Effector CD4-positive, alpha-beta T cell (primary cell): ENCODE data around the gene CDH13.

ENCODE experiments used
- DNase-seq: peaks from one replicate; pipeline ENCODE4 v3.0.0-alpha.2; 2020

CDH13 gene

GRCh38 chr16:83270061-83270460 lies 643.3 kb downstream of the CDH13 start:
- DNase-seq: no peak

DNA sequence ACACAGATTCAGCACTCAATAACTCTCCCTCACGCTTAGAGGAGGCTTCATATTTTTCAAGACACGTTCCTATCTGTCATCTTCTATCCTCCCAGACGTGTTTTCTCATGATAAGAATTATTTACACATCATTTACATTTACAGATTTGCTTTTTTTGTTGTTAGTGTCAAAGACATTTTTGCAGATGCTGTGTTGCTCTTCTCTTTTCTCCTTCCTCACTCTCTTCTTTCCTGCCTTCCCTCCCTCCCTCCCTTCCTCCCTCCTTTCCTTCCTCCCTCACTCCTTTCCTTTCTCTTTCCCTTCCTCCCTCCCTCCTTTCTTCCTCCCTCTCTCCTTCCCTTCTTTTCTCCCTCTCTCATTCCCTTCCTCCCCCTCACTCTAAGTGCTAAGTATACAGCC lies 643.9 kb downstream of the CDH13 start:
- no peak for DNase-seq

DNA sequence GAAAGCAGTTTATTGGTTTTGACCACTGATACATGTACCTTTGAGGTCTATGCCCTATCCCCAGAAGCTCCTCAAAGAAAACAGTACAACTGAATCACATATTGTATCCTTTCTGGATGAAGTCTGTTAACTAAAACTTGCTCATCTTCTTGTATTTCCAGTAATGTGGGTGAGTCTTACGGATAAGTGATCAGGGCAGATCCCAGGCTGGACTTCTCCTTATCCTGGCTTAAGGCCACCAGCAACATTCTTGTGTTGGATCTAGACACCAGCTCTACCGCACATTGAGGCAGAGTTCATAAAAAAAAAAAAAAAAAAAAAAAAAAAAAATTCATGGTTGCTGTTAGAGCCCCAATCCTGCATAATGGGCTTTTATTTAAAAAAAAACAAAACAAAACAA lies 644.4 kb downstream of the CDH13 start:
- no peak for DNase-seq

GRCh38 chr16:83271970-83272575 lies 645.3 kb downstream of the CDH13 start:
- DNase-seq: no peak

GRCh38 chr16:83272843-83273242 lies 646.1 kb downstream of the CDH13 start:
- no peak for DNase-seq

- DNase-seq: no peak
These were observed 646.9 kb downstream of the CDH13 start for GRCh38 chr16:83273504-83274173.

DNA sequence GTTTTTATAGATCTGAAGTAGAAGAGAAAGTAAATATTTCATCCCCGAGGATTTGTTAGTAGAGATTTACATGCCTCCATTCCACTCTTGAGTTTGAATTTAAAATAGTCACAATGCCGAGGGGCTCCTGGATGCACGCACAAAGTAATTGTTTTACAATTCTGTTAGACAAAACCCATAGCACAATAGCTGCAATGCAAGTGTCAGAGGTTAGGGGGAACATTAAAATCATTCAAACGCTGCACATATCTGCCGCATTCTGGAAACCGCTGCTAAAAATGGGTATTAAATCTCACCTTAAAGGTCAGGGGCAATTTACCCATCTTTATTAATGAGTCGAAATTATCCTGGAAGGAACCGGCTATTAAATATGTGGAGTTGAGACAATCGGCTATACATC lies 652.5 kb downstream of the CDH13 start:
- no peak for DNase-seq

DNA sequence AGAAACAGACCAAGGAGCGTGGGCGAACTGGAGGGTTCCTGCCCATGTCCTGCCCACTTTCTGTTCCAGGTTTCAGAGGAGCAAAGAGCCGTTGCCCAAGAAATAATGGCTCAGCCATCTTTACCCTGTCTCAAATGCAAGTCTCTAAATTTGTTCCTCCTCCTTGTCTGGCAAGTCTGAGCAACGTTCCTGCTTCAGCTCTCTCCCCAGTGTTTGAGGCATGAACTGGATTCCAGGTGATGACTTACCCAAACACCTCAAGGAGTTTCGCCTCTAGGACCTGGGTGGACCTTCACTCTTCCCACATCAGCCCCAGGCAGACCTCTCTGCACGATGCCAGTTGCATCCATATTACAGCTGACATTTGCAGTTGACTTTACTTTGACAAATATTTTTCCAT lies 659.2 kb downstream of the CDH13 start:
- DNase-seq: no peak

DNA sequence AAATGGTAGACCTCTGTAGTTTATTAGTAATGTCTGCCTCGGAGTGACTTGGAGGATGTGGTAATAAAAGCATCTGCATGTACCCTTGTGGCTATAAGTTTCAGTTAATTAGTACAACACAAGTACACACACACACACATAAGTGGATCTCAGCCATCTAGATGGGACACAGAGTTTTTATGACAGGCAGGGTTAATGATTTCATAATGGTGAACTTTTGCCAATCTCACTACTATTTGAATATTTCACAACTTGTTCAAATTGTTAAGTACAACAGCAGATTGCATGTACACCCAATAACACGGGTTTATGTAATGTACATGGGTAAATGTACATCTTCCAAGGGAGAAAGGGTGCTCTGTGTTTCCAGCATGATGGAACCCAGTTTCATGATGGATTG lies 669.7 kb downstream of the CDH13 start:
- no peak for DNase-seq

- DNase-seq: no peak
These were observed 671.8 kb downstream of the CDH13 start for GRCh38 chr16:83298541-83298940.

- no peak for DNase-seq
These were observed 673.6 kb downstream of the CDH13 start for GRCh38 chr16:83300326-83300725.

GRCh38 chr16:83301971-83302370 lies 675.2 kb downstream of the CDH13 start:
- no peak for DNase-seq

- DNase-seq: no peak
These were observed 676.1 kb downstream of the CDH13 start for GRCh38 chr16:83302853-83303252.

DNA sequence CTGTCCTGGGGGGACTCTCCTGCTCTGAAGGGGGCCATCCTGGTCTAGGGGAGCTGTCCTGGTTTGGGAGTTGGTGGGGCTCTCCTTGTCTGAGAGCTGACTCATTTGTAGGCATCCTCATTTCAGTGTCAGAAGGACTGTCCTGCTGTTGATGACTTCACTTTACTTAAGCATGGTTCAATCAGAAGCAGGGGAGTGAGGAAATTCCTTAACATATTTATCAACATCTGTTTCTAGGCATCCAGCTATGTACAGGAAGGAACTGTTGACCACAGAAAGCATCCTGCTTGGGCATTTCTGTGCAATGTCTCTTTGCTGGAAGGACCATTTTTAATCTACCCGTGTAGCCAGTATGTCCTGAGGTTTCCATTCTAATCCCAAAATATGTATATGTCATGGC lies 678.3 kb downstream of the CDH13 start:
- no peak for DNase-seq

DNA sequence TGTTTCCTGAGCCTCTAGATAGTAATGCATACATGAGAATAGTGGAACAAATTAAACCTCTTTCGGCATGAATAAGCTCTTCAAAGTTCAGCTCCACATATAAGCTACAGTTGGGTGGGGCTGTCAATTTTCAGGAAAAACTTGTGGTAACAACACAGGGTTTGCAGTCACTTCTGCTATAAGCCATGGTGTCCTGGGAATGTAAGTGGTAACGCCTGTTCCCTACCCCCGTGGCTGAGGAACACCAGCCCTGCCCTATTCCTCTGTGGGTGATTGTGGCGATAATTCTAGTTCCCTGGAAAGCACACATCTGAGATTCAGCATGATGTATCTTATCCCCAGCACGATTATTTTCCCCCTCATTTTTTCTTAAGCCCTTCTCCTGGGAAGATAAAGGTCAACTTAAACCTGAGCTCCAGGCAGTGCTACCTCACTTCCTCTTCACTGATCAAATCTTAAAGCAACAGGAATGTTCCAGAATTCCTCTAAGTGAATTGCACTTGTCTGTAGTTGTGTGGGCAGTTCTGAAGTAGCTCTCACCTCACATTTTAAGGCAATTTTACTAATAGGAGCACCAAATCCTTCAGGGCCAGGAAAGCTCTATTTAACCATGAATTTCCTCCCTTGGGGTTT lies 680.3 kb downstream of the CDH13 start:
- DNase-seq: no peak

DNA sequence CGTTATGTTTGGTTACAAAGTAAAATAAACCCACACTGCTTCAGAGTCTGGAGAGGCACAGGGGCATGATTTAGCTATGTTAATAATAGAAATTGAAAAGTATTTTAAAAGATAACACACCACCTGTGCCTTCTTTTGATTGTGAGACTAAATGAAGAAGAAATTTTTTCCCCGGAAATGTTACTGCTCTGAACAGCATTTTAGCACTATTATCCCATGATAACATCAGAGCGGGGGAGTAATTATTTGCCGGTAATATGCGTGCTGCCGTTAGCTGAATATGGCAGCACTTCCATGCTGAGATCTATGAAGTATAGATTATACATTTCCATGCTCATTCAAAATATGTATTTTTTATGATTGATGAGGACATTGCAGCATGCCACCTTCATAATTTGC lies 680.8 kb downstream of the CDH13 start:
- no peak for DNase-seq

DNA sequence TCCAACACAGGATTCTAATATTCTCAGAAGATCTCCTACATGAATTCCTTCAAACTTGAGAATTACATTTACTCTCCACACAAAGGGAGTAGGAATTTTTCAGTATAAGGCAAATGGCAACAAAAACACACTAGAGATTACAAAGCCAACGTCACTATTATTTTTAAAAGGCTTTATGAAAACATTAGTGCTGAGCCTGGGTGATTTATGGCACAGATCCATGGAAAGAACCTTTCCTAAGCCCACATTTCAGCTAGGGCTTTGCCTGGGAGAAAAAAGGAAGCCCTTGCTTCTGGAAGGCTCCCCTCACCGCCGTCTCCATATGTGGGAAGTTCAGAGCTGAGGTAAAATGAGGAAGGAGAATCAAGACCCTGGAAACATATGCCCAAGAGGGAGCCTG lies 681.6 kb downstream of the CDH13 start:
- DNase-seq: no peak

DNA sequence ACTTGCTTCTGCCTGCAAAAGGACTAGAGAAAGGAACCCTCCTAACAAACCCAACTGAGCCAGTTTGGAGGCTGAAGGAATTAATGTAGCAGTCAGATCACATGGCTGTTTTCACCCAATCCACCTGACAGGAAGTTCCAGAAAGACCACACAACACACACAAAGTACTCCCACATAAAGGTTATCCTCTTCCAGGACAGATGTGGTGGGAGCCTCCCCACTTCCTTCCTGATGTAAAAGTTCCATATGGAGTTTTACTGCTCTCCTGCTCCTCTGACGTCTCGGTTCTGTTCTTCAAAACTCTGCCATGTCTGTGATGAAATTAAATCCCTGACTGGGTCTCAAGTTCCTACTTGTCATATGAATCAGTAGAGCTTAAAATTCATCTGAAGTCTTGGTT lies 684.0 kb downstream of the CDH13 start:
- no peak for DNase-seq

DNA sequence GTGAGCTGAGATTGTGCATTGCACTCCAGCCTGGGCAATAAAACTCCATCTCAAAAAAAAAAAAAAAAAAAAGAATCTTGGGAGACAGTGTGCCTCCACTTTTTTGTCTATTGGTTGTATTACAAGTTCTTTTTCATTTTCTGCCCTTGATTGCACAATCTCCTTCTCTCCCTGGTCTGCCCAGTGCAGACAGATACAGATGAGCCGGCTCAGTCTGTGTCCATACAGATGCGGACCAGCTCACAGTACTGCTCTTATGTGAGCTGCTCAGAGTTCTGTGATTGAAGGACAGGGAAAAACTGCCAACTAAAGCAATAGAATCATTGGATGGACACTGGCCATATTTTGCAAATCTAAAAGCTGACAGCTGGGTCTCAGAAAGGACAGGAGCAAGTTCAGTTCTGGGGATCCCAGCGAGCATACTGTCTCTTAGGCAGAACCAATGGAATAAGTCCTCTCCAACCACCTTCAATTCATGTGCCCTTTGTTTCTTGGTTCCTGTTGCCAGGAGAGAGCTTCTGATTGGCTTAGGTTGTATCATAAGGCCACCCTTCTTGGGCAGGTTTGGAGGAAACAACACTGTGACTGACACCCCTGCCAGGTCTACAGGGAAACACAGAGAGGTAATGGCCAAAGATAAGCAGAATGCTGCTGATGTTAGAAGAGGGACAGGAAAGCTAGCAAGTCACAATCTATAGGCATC lies 685.4 kb downstream of the CDH13 start:
- DNase-seq: no peak

GRCh38 chr16:83312718-83313245 lies 686.0 kb downstream of the CDH13 start:
- DNase-seq: no peak

DNA sequence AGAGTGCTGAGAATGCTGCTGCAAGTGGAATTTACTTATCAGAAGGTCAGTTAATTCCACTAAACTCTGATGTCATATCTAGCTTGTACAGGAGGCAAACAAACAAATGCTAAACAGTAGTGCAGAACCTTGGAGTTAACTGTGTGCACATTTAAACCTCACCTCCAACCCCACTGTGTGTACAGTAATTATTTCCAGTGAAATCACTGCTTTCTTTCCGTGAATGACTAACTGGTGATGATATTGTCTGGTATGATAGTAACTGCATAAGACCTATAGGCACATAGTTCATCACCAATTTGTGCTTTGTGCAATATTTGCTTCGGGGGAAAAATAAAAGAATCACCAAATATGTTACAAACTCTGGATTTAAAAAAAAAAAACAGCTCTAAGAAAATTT lies 688.5 kb downstream of the CDH13 start:
- DNase-seq: no peak

- no peak for DNase-seq
These were observed 689.7 kb downstream of the CDH13 start for GRCh38 chr16:83316458-83316857.

- DNase-seq: no peak
These were observed 691.6 kb downstream of the CDH13 start for GRCh38 chr16:83318390-83318789.

GRCh38 chr16:83328936-83329335 lies 702.2 kb downstream of the CDH13 start:
- DNase-seq: no peak
